Measurements from ENCODE around the gene PYGM. TPM values are rescaled to one million over a fixed set of nuclear protein-coding genes. Genes with fewer than 3 reads are reported as not detected.
A peak's percentile ranks its signal among the peaks of the same experiment; 100 is the strongest.

The PYGM gene
- total RNA-seq, 1 donor, result 0.36 TPM

DNA sequence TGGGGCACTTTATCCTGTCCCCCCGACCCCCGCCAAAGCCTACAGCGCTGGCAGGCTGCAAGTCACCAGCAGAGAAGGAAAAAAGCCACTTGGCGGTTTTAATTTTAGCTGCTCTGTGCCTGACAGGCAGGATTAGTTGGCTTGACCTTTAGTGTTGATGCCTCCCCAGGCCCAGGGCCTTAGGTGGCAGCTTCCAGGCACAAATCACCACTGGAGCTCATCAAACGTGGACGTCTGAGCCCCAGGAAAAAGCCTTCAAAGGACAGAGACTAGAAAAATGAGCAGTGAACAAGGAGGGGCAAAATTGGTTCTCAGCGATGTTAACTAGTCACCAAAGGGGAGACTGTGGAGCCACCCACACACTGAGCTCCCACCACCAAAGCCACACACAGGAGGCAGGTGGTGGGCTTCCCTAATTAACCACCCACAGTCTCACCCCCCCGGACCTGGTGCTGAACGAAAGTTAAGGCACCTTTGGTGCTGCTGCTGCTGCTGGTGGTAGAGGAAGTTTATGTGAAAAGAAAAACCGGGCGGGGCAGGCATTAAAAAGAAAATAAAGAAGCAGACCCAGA lies 4.4 kb upstream of the PYGM start:
- H3K27ac ChIP-seq (ENCODE audit: low read depth, low read length), result no peak overlapping the region
- no peak overlapping the region for H3K4me3 ChIP-seq (ENCODE audit: insufficient read depth, low read length)
- no peaks in the 10 kb centered on the region for H3K27me3 ChIP-seq (ENCODE audit: insufficient read depth, low read length)
- H3K36me3 ChIP-seq (ENCODE audit: insufficient read depth, low read length), result peaks cover 58% of the 10 kb centered on the region
- peak; percentile 48 for DNase-seq (ENCODE audit: insufficient read length, low spot score, missing footprints)
- peaks cover 43% of the 10 kb centered on the region for H4K20me1 ChIP-seq (ENCODE audit: insufficient read depth, low read length)
- TF ChIP-seq, protein P1, sequence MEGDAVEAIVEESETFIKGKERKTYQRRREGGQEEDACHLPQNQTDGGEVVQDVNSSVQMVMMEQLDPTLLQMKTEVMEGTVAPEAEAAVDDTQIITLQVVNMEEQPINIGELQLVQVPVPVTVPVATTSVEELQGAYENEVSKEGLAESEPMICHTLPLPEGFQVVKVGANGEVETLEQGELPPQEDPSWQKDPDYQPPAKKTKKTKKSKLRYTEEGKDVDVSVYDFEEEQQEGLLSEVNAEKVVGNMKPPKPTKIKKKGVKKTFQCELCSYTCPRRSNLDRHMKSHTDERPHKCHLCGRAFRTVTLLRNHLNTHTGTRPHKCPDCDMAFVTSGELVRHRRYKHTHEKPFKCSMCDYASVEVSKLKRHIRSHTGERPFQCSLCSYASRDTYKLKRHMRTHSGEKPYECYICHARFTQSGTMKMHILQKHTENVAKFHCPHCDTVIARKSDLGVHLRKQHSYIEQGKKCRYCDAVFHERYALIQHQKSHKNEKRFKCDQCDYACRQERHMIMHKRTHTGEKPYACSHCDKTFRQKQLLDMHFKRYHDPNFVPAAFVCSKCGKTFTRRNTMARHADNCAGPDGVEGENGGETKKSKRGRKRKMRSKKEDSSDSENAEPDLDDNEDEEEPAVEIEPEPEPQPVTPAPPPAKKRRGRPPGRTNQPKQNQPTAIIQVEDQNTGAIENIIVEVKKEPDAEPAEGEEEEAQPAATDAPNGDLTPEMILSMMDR (IDR thresholded peaks at IDR 0.05; ENCODE audit: extremely low read depth, low read depth, low read length), result no peak
- H3K79me2 ChIP-seq (ENCODE audit: insufficient read depth, low read length), result peaks cover 26% of the 10 kb centered on the region
- H3K9me3 ChIP-seq (ENCODE audit: low read depth, low read length), result no peaks in the 10 kb centered on the region
- H3K4me2 ChIP-seq (ENCODE audit: insufficient read depth, low read length), result no peak overlapping the region
- no peak overlapping the region for H2AFZ ChIP-seq (ENCODE audit: low read length)
- H3K4me1 ChIP-seq (ENCODE audit: insufficient read depth, low read length), result peaks cover 23% of the 10 kb centered on the region

DNA sequence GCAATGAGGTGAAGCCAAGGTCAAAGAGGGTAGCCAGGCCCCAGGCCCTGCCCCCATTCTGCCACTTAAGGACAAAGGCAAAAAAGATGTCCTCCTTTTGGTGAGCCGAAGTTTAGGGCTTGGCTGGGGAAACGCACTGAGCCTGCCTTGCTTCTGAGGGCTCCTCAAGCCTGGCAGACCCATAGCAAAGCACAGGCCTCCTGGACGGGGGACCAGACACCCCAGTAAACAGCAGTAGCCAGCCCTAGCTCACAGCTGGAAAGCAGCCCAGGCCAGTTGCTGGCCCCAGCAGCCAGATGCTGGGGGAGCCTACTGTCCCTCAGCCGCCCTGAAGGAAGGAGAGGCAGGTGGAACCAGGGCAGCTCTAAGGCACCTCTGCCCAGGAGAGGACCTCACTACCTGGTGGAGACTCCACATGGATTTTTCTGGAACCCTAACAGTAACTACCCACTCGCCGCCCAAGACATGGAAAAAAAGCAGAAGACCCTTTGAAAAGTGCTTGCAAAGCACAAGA lies 3.8 kb upstream of the PYGM start:
- H3K4me3 ChIP-seq (ENCODE audit: insufficient read depth, low read length), result no peak overlapping the region
- TF ChIP-seq, protein P1 (IDR thresholded peaks at IDR 0.05; ENCODE audit: extremely low read depth, low read depth, low read length), result no peak
- no peaks in the 10 kb centered on the region for H3K9me3 ChIP-seq (ENCODE audit: low read depth, low read length)
- H3K36me3 ChIP-seq (ENCODE audit: insufficient read depth, low read length), result peaks cover 53% of the 10 kb centered on the region
- no peak for DNase-seq (ENCODE audit: insufficient read length, low spot score, missing footprints)
- H3K27me3 ChIP-seq (ENCODE audit: insufficient read depth, low read length), result no peaks in the 10 kb centered on the region
- peaks cover 43% of the 10 kb centered on the region for H4K20me1 ChIP-seq (ENCODE audit: insufficient read depth, low read length)
- H3K4me2 ChIP-seq (ENCODE audit: insufficient read depth, low read length), result no peak overlapping the region
- H3K4me1 ChIP-seq (ENCODE audit: insufficient read depth, low read length), result peaks cover 23% of the 10 kb centered on the region
- no peak overlapping the region for H2AFZ ChIP-seq (ENCODE audit: low read length)
- H3K79me2 ChIP-seq (ENCODE audit: insufficient read depth, low read length), result peaks cover 24% of the 10 kb centered on the region
- H3K27ac ChIP-seq (ENCODE audit: low read depth, low read length), result peak overlapping the region; percentile 12

DNA sequence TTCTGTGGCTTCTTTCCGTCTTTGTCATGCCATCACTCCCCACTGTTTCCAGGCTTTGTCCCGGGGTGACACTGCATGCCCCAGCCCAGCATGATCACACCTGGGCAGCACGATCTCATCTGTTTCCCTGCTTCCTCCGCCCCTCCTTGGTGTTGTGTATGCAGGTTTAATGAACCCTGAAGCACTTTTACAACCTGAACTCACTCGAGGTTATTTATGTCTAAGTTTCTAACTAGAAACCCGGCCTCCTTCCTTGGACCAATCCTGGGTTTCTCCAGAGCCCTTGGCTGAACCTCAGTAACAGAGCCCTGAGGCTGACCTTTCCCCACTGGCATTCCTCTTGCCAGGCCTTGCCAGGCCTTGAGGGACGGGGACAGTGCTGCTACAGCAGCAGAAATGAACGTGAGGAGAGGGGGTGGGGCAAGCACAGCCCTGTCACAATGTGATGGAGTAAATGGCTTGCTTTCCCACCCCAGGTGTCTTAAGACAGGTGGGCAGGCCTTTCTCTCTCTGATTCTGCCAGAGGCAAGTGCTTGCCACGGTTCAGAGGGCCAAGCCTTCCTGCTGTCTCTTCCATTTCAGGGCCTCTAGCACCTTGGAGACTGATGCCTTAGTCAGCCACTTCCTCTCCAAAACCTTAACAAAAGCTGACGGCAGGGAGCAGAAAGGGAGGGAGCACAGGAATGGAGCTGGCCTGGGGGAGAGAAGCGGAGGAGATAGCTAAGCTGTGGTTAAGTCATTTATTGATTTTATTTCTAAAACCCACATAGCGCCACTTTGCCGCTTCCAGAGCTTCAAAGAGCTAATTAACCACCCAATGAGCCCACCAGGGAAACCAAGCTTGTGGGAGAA lies 3.1 kb upstream of the PYGM start:
- Histone ChIP-seq H3K27ac (ENCODE audit: low read depth, low read length) (peak overlapping the region; percentile 12), H4K20me1 (ENCODE audit: insufficient read depth, low read length) (peaks cover 42% of the 10 kb centered on the region), H3K79me2 (ENCODE audit: insufficient read depth, low read length) (peaks cover 19% of the 10 kb centered on the region), H3K4me1 (ENCODE audit: insufficient read depth, low read length) (peaks cover 23% of the 10 kb centered on the region), H2AFZ (ENCODE audit: low read length) (no peak overlapping the region), H3K27me3 (ENCODE audit: insufficient read depth, low read length) (no peaks in the 10 kb centered on the region), H3K9me3 (ENCODE audit: low read depth, low read length) (no peaks in the 10 kb centered on the region), H3K36me3 (ENCODE audit: insufficient read depth, low read length) (peaks cover 46% of the 10 kb centered on the region), H3K4me3 (ENCODE audit: insufficient read depth, low read length) (no peak overlapping the region), H3K4me2 (ENCODE audit: insufficient read depth, low read length) (no peak overlapping the region)
- peak; percentile 91 for DNase-seq (ENCODE audit: insufficient read length, low spot score, missing footprints)
- TF ChIP-seq, protein P1 (IDR thresholded peaks at IDR 0.05; ENCODE audit: extremely low read depth, low read depth, low read length), result no peak

DNA sequence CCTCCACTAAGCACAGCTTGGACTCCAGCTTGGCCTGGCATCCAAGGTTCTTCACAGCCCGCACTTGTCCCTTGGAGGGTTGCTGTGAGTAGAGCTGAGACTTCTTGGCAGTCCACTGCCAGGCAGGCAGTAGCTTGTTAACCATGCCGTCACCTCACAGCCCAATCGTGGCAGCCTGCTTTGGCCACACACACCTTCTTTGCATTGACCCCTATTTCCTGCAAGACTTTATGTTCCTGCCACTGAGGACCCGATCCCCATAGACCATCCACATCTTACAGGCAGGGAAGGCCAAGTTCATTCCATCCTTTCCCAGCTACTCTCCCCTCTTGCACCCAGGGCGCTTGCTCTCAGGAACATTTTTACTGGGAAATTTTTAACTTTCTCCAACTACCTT lies 2.5 kb upstream of the PYGM start:
- peak; percentile 63 for DNase-seq (ENCODE audit: insufficient read length, low spot score, missing footprints)
- peaks cover 36% of the 10 kb centered on the region for H4K20me1 ChIP-seq (ENCODE audit: insufficient read depth, low read length)
- no peak overlapping the region for H2AFZ ChIP-seq (ENCODE audit: low read length)
- H3K36me3 ChIP-seq (ENCODE audit: insufficient read depth, low read length), result peaks cover 39% of the 10 kb centered on the region
- no peaks in the 10 kb centered on the region for H3K9me3 ChIP-seq (ENCODE audit: low read depth, low read length)
- TF ChIP-seq, protein P1 (IDR thresholded peaks at IDR 0.05; ENCODE audit: extremely low read depth, low read depth, low read length), result no peak
- H3K27ac ChIP-seq (ENCODE audit: low read depth, low read length), result no peak overlapping the region
- no peaks in the 10 kb centered on the region for H3K27me3 ChIP-seq (ENCODE audit: insufficient read depth, low read length)
- peaks cover 23% of the 10 kb centered on the region for H3K4me1 ChIP-seq (ENCODE audit: insufficient read depth, low read length)
- no peak overlapping the region for H3K4me3 ChIP-seq (ENCODE audit: insufficient read depth, low read length)
- H3K4me2 ChIP-seq (ENCODE audit: insufficient read depth, low read length), result no peak overlapping the region
- peaks cover 12% of the 10 kb centered on the region for H3K79me2 ChIP-seq (ENCODE audit: insufficient read depth, low read length)
